Body of pancreas (tissue), 4 donors: ENCODE results near the gene SLC12A5. TPM values are rescaled to one million over a fixed set of nuclear protein-coding genes. Genes with fewer than 3 reads are reported as not detected.
"Not testable (repeated sequence)": the region's sequence is repeated elsewhere in the genome, so short reads cannot be mapped to it uniquely, and the experiment has no call there.

ENCODE experiments used
- ATAC-seq: fragments of 150-250 bp; one replicate; pipeline ENCODE4 v1.9.1; 2016
- DNase-seq, 4 donors: peaks; one replicate each; pipeline ENCODE4 v3.0.0-alpha.2; 2019
- H3K27ac ChIP-seq, 4 donors: fragments of 200-600 bp; sonication (generic); 1 replicate in 3 of 4; 2 replicates in 1 of 4; pipeline versions ENCODE4 v1.5.1 to v1.6.1; 2016 to 2019; ENCODE audit warnings: mild to moderate bottlenecking in 1 of 4, mixed read lengths in 1 of 4, moderate library complexity in 1 of 4
- H3K27me3 ChIP-seq, 2 donors: fragments of 200-600 bp; sonication (generic); one replicate each; pipeline ENCODE4 v1.6.0; 2016; ENCODE audit warnings: mild to moderate bottlenecking in 1 of 2
- H3K36me3 ChIP-seq, 2 donors: fragments of 200-600 bp; sonication (generic); replicated peaks in 1 of 2; 2 replicates each; pipeline ENCODE4 v1.5.1; 2016; ENCODE audit warnings: low read depth in 2 of 2; ENCODE audit not compliant: insufficient read depth in 1 of 2
- H3K4me1 ChIP-seq: fragments of 200-600 bp; sonication (generic); one replicate; pipeline ENCODE4 v1.6.0; 2016
- H3K4me3 ChIP-seq, 2 donors: fragments of 200-600 bp; sonication (generic); 1 replicate in 1 of 2; 2 replicates in 1 of 2; pipeline ENCODE4 v1.5.1; 2016 to 2019
- H3K9me3 ChIP-seq, 3 donors: fragments of 200-600 bp; sonication (generic); 1 replicate in 2 of 3; 2 replicates in 1 of 3; pipeline ENCODE4 v1.5.1; 2016
- POLR2A ChIP-seq, 3 donors: fragments of 450-650 bp; IDR thresholded peaks; one replicate each; pipeline ENCODE4 v1.6.1; 2016; ENCODE audit warnings: antibody characterized with exemption in 3 of 3, mild to moderate bottlenecking in 2 of 3
- WGBS, 2 donors: methylation state at CpG; one replicate each; pipeline ENCODE4 v1.1.5; 2017; 5-methylcytosine and 5-hydroxymethylcytosine counted together
- intact Hi-C: fragments of 100-400 bp; cut with DNase I; formaldehyde crosslinking; loops from one replicate; pipeline ENCODE4 v1.15.1; 2023
- total RNA-seq, 2 donors: library from RNA; depleted of rRNA; stranded (reverse); fragments of >200 nt; gene quantifications; one replicate each; pipeline ENCODE4 v1.1.0, GENCODE V29; 2016
- TF ChIP-seq, protein P1 (sequence below), 7 experiments: fragments of 450-650 bp in 4 of 7; fragments of 200-600 bp in 3 of 7; sonication (generic) in 3 of 7; IDR thresholded peaks; one replicate each; pipeline ENCODE4 v1.5.1; 2016 to 2019; ENCODE audit warnings: antibody characterized with exemption in 7 of 7

Gene SLC12A5
- total RNA-seq, 2 donors from 2014 or later, result not detected

DNA sequence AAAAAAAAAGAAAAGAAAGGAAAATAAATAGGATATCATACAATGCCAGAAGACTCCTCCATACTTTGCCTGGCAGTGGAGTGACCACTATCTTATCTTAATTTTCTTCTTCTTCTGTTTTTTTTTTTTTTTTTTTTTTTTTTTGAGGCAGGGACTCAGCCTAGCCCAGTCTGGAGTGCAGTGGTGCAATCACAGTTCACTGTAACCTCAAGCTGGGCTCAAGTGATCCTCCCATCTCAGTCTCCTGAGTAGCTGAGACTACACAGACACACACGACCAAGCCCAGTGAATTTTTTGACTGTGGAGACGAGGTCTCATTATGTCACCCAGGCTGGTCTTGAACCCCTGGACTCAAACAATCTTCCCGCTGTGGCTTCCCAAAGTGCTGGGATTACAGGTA is 37.4 kb upstream of the SLC12A5 start:
- no peak for TF ChIP-seq POLR2A (IDR thresholded peaks at IDR 0.05)
- no peaks in the 10 kb centered on the region for H3K4me1 ChIP-seq
- WGBS, 2 donors, result 69 to 87% methylated on average over 3 of the region's 3 CpGs
- no peaks in the 10 kb centered on the region for H3K27me3 ChIP-seq
- H3K4me3 ChIP-seq, result no peak overlapping the region
- no peak for DNase-seq
- H3K36me3 ChIP-seq, result no peaks in the 10 kb centered on the region
- no peak for ATAC-seq
- H3K27ac ChIP-seq, result no peak overlapping the region
- intact Hi-C loops, result no loop called here
- no peaks in the 10 kb centered on the region for H3K9me3 ChIP-seq

DNA sequence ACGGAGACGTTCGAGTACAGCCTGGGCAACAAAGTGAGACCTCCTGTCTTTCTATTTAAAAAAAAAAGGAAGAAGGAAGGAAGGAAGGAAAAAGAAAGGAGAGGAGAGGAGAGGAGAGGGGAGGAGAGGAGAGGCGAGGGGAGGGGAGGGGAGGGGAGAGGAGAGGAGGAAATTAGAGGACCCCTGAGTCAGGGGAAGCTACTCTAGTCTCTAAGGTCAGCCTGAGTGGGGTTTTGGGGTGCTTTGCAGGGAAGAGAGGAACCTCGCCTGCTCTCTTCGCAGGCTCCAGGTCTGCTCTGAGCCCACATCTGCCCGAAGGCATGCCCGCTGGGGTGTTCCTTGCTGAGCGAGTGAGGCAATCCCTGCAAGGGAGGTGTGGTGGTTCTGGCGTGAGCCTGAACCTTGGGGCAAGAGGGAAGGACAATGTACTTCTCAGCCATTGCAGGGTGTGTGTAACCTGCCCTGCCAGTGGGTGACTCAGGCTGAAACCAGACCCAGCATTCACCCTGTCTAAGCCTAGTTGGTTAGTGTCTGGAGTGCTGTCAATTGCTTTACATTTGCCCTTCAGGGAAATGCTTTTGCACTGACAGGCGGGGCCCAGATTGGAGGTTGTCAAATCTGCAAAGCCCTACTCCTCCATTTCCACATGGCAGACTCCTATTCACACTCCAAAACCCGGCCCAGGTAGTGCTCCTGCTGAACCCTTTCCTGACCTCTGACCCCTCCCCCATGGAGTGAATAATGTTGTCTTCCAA is 35.6 kb upstream of the SLC12A5 start:
- H3K9me3 ChIP-seq, result no peaks in the 10 kb centered on the region
- H3K36me3 ChIP-seq, result no peaks in the 10 kb centered on the region
- 61 to 62% methylated on average over 11 to 12 of the region's 12 CpGs for WGBS, 2 donors
- intact Hi-C loops, result no loop called here
- ATAC-seq, result no peak
- peaks cover 0 to 1% of the 10 kb centered on the region in 2 donors for H3K27me3 ChIP-seq
- no peak for DNase-seq
- no peak overlapping the region for H3K4me3 ChIP-seq
- no peak for TF ChIP-seq POLR2A (IDR thresholded peaks at IDR 0.05)
- TF ChIP-seq, protein P1, sequence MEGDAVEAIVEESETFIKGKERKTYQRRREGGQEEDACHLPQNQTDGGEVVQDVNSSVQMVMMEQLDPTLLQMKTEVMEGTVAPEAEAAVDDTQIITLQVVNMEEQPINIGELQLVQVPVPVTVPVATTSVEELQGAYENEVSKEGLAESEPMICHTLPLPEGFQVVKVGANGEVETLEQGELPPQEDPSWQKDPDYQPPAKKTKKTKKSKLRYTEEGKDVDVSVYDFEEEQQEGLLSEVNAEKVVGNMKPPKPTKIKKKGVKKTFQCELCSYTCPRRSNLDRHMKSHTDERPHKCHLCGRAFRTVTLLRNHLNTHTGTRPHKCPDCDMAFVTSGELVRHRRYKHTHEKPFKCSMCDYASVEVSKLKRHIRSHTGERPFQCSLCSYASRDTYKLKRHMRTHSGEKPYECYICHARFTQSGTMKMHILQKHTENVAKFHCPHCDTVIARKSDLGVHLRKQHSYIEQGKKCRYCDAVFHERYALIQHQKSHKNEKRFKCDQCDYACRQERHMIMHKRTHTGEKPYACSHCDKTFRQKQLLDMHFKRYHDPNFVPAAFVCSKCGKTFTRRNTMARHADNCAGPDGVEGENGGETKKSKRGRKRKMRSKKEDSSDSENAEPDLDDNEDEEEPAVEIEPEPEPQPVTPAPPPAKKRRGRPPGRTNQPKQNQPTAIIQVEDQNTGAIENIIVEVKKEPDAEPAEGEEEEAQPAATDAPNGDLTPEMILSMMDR (IDR thresholded peaks at IDR 0.05), result no peak
- no peak overlapping the region for H3K27ac ChIP-seq
- no peaks in the 10 kb centered on the region for H3K4me1 ChIP-seq

DNA sequence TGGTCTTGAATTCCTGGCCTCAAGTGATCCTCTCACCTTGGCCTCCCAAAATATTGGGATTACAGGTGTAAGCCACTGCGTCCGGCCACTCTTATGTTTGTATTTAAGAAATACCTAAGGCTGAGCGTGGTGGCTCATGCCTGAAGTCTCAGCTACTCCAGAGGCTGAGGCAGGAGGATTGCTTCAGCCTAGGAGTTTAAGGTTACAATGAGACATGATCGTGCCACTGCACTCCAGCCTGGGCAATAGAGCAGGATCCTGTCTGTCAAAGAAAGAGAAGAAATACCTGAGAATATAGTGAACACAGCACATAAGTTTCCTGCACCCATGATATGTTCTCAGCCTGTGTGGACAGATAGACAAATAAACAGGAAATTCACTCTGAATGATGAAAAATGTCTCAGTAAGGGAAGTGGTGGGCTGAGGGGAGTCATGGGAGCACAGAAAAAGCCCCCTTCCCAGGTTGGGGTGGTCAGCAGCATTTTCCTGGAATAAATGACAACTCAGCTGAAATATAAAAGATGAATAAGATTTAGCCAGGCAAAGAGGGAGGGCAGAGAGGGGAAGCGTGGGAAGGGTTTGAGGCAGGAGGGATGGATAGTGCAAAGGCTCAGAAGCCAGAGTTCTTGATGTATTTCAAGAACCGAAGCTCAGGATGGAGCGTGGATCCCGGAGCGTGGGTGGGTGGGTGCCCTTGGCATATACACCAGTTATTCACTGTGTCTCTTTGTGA is 34.1 kb upstream of the SLC12A5 start:
- WGBS, 2 donors, result 51 to 52% methylated on average over 8 to 9 of the region's 9 CpGs
- Histone ChIP-seq H3K27ac (no peak overlapping the region), H3K4me3 (no peak overlapping the region), H3K9me3 (no peaks in the 10 kb centered on the region), H3K36me3 (no peaks in the 10 kb centered on the region), H3K27me3 (peaks cover 0 to 3% of the 10 kb centered on the region in 2 donors), H3K4me1 (no peaks in the 10 kb centered on the region)
- TF ChIP-seq POLR2A (IDR thresholded peaks at IDR 0.05), result no peak
- TF ChIP-seq, protein P1 (IDR thresholded peaks at IDR 0.05), result no peak
- intact Hi-C loops, result no loop called here
- DNase-seq, result no peak
- ATAC-seq, result no peak

DNA sequence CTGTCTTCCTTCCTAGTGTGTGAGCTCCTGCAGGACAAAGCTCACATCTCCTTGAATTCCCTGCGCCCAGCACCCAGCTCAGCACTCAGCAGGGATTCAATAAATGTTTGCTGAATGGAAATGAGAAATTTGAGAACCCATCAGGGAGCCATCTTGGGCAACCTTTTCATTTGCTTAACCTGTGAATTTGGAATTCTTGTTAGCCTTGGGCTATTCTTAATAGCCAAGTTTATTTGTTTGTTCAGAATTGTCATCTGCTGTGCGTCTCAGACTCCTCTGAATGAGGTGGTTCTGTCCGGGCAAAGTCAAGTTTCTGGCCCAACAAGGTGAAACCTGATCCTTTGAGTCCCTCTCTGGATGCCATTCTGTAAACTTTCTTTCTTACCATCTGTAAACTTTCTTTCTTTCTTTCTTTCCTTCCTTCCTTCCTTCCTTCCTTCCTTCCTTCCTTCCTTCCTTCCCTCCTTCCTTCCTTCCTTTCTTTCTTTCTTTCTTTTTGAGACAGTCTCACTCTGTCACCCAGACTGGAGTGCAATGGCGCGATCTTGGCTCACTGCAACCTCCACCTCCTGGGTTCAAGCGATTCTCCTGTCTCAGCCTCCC is 33.4 kb upstream of the SLC12A5 start:
- WGBS, 2 donors, result 56 to 61% methylated on average over 6 of the region's 6 CpGs
- H3K27ac ChIP-seq, intact Hi-C loops, ATAC-seq, H3K36me3 ChIP-seq, H3K27me3 ChIP-seq, H3K4me1 ChIP-seq, H3K4me3 ChIP-seq, DNase-seq, H3K9me3 ChIP-seq: not testable (repeated sequence)

DNA sequence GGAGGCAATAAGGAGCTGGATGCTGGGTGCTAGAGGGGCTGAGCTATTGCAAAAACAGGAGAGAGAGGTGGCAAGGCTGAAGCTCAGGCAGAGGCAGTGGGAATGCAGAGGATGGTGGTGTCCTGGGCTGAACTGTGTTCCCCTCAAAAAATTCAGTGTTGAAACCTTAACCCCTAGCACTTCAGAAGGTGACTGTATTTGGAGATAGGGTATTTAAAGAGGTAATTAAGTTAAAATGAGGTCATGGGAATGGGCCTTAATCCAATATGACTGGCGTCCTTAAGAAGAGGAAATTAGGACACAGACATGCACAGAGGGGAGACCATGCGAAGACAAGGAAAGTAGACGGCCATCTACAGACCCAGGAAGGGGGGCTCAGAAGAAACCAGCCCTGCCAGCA is 31.8 kb upstream of the SLC12A5 start:
- Histone ChIP-seq H3K4me3 (no peak overlapping the region), H3K27ac (no peak overlapping the region), H3K36me3 (no peaks in the 10 kb centered on the region), H3K9me3 (no peaks in the 10 kb centered on the region), H3K4me1 (no peaks in the 10 kb centered on the region), H3K27me3 (peaks cover 0 to 3% of the 10 kb centered on the region in 2 donors)
- WGBS, 2 donors, result 19 to 26% methylated on average over 3 of the region's 3 CpGs
- TF ChIP-seq, protein P1 (IDR thresholded peaks at IDR 0.05), result no peak
- TF ChIP-seq POLR2A (IDR thresholded peaks at IDR 0.05), result no peak
- ATAC-seq, result no peak
- DNase-seq, result no peak
- intact Hi-C loops, result no loop called here
